ENCODE results near the gene SEMA4C. TPM values are rescaled to one million over a fixed set of nuclear protein-coding genes. Genes with fewer than 3 reads are reported as not detected.

The SEMA4C gene
- total RNA-seq, 1 experiment from 2014 or later: 21.1 TPM

Other genes with a start within 250 kb of the SEMA4C start
- gene KANSL3, start 231.8 kb downstream of the SEMA4C start, total RNA-seq (2014; rRNA removed; shearing (Covaris generic)): 25.1 and 30.5 TPM in 2 replicates
- not detected in 2 replicates for gene FER1L5, start 227.3 kb downstream of the SEMA4C start, total RNA-seq (2014; rRNA removed; shearing (Covaris generic))
- gene LMAN2L, start 130.0 kb downstream of the SEMA4C start, total RNA-seq (2014; rRNA removed; shearing (Covaris generic)): 13.2 and 14.3 TPM in 2 replicates
- 7.6 and 9.1 TPM in 2 replicates for gene CNNM4, start 109.2 kb downstream of the SEMA4C start, total RNA-seq (2014; rRNA removed; shearing (Covaris generic))
- gene CNNM3, start 53.8 kb downstream of the SEMA4C start, total RNA-seq (2014; rRNA removed; shearing (Covaris generic)): 8.3 and 10.5 TPM in 2 replicates
- 4.6 and 5.3 TPM in 2 replicates for gene ANKRD23, start 26.1 kb downstream of the SEMA4C start, total RNA-seq (2014; rRNA removed; shearing (Covaris generic))
- gene ANKRD39, start 12.1 kb downstream of the SEMA4C start, total RNA-seq (2014; rRNA removed; shearing (Covaris generic)): 13.2 and 15.1 TPM in 2 replicates
- not detected in 2 replicates for gene FAM178B, start 116.5 kb upstream of the SEMA4C start, total RNA-seq (2014; rRNA removed; shearing (Covaris generic))
- 27.4 and 27.8 TPM in 2 replicates for gene FAHD2B, start 224.8 kb upstream of the SEMA4C start, total RNA-seq (2014; rRNA removed; shearing (Covaris generic))
- 13.4 and 19.3 TPM in 2 replicates for gene ANKRD36, start 243.1 kb upstream of the SEMA4C start, total RNA-seq (2014; rRNA removed; shearing (Covaris generic))

Measured in NCI-H460 (cell line).